Fibroblast of lung (primary cell): ENCODE results near the gene PPP2R5C. TPM values are rescaled to one million over a fixed set of nuclear protein-coding genes. Genes with fewer than 3 reads are reported as not detected.

Experiments used
- DNase-seq, 2 donors: peaks; one replicate each; pipeline versions ENCODE4 v3.0.0 to v3.0.0-alpha.2; 2010; ENCODE audit warnings: low read depth in 2 of 2
- H2AFZ ChIP-seq: 2 replicates; pipeline ENCODE4 v1.5.1; 2012; ENCODE audit warnings: low read length, control low read depth, inconsistent platforms
- H3K27ac ChIP-seq: 2 replicates; pipeline ENCODE4 v1.5.1; 2011; ENCODE audit warnings: low read length, control low read depth; ENCODE audit not compliant: insufficient read depth
- H3K27me3 ChIP-seq: 2 replicates; pipeline ENCODE4 v1.5.1; 2011; ENCODE audit warnings: mild to moderate bottlenecking, low read length; ENCODE audit not compliant: control insufficient read depth, insufficient read depth
- H3K36me3 ChIP-seq: 2 replicates; pipeline ENCODE4 v1.5.1; 2011; ENCODE audit warnings: low read length; ENCODE audit not compliant: control insufficient read depth, insufficient read depth
- H3K4me1 ChIP-seq: 2 replicates; pipeline ENCODE4 v1.5.1; 2011; ENCODE audit warnings: low read length; ENCODE audit not compliant: control insufficient read depth, insufficient read depth; ENCODE audit errors: extremely low read depth
- H3K4me2 ChIP-seq: 2 replicates; pipeline ENCODE4 v1.5.1; 2011; ENCODE audit warnings: low read length, control low read depth; ENCODE audit not compliant: insufficient read depth; ENCODE audit errors: extremely low read depth
- H3K4me3 ChIP-seq, 4 experiments: fragments of 200-600 bp in 1 of 4; sonication (generic) in 1 of 4; replicated peaks in 1 of 4; 2 replicates each; pipeline ENCODE4 v1.5.1; 2011 to 2016; ENCODE audit warnings: low read length in 4 of 4, low read depth in 3 of 4, mild to moderate bottlenecking in 3 of 4, control low read depth in 2 of 4, inconsistent platforms in 1 of 4, mixed read lengths in 1 of 4; ENCODE audit not compliant: insufficient read depth in 1 of 4; ENCODE audit errors: control extremely low read depth in 1 of 4
- H3K79me2 ChIP-seq: 2 replicates; pipeline ENCODE4 v1.5.1; 2012; ENCODE audit warnings: mild to moderate bottlenecking, low read length, inconsistent platforms; ENCODE audit not compliant: control insufficient read depth, insufficient read depth
- H3K9ac ChIP-seq: 2 replicates; pipeline ENCODE4 v1.5.1; 2011; ENCODE audit warnings: mild to moderate bottlenecking, low read length, control low read depth; ENCODE audit not compliant: insufficient read depth
- H3K9me3 ChIP-seq: 2 replicates; pipeline ENCODE4 v1.5.1; 2012; ENCODE audit warnings: low read depth, low read length; ENCODE audit not compliant: control insufficient read depth, insufficient read depth
- H4K20me1 ChIP-seq: 2 replicates; pipeline ENCODE4 v1.5.1; 2011; ENCODE audit warnings: low read length; ENCODE audit not compliant: control insufficient read depth, insufficient read depth; ENCODE audit errors: extremely low read depth
- CTCF ChIP-seq, 2 donors: IDR thresholded peaks in 1 of 2; conservative IDR thresholded peaks in 1 of 2; 1 replicate in 1 of 2; 2 replicates in 1 of 2; pipeline ENCODE4 v1.5.1; 2011 to 2012; ENCODE audit warnings: low read length in 2 of 2, control low read depth in 1 of 2, inconsistent platforms in 1 of 2, low read depth in 1 of 2, mild to moderate bottlenecking in 1 of 2
- EZH2 ChIP-seq: IDR thresholded peaks from 2 replicates; pipeline ENCODE4 v1.5.1; 2012; ENCODE audit warnings: low read length, control low read depth, mild to moderate bottlenecking; ENCODE audit errors: missing control alignments
- polyA plus RNA-seq, 2 donors: library from polyadenylated mRNA; depleted of rRNA in 1 of 2; stranded (reverse) in 1 of 2; unstranded in 1 of 2; fragments of >200 nt; gene quantifications; 2 replicates each; pipeline ENCODE4 v1.2.1, GENCODE V29; 2011 to 2012; ENCODE audit warnings: missing spikeins in 1 of 2
- total RNA-seq: library from RNA; depleted of rRNA; stranded (reverse); fragments of >200 nt; gene quantifications from 2 replicates; pipeline ENCODE4 v1.2.1, GENCODE V29; 2014

Gene PPP2R5C
- total and polyA plus RNA-seq, 2 donors (not counting 1 experiment from before 2014, with no cell fraction given) = 86.0 to 116 TPM

GRCh38 chr14:101875727-101876554 is 114.4 kb downstream of the PPP2R5C start:
- no peak overlapping the region for H3K4me3 ChIP-seq
- no peak overlapping the region for H3K9ac ChIP-seq
- H3K4me1 ChIP-seq = peaks cover 3% of the 10 kb centered on the region
- H3K79me2 ChIP-seq = peaks cover 43% of the 10 kb centered on the region
- no peaks in the 10 kb centered on the region for H3K36me3 ChIP-seq
- DNase-seq = peak in 1 of 2 donors; percentile 14
- H3K9me3 ChIP-seq = no peaks in the 10 kb centered on the region
- H2AFZ ChIP-seq = no peak overlapping the region
- H3K4me2 ChIP-seq = peak overlapping the region; percentile 8
- no peaks in the 10 kb centered on the region for H4K20me1 ChIP-seq
- H3K27me3 ChIP-seq = no peaks in the 10 kb centered on the region
- H3K27ac ChIP-seq = no peak overlapping the region
- TF ChIP-seq CTCF (conservative IDR thresholded peaks at IDR 0.05 in 1 of 2, IDR thresholded peaks at IDR 0.05 in 1 of 2; ENCODE audit: low read depth in 1 of 2, low read length in 2 of 2) (no peak), EZH2 (no peak)

GRCh38 chr14:101876555-101876938 is 115.0 kb downstream of the PPP2R5C start:
- DNase-seq = peak; percentile 7 to 55
- peaks cover 40% of the 10 kb centered on the region for H3K79me2 ChIP-seq

DNA sequence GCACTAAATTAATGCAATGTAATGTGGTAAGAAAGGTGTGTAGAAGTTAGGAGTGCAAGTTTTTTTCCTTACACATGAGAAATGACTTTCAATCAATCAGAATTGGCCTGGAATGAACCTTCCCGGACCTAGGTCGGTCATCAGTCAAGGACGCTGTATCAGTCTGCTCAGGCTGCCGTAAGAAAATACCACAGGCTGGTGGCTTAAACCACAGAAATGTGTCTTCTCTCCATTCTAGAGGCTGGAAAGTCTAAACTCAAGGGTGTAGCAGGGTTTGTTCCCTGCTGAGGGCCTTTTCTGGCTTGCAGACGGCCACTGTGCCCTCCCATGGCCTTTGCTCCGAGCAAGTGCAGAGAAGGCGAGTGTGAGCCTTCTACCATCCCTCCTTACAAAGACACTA is 116.3 kb downstream of the PPP2R5C start:
- no peaks in the 10 kb centered on the region for H3K9me3 ChIP-seq
- no peak for TF ChIP-seq EZH2
- TF ChIP-seq CTCF (conservative IDR thresholded peaks at IDR 0.05 in 1 of 2, IDR thresholded peaks at IDR 0.05 in 1 of 2; ENCODE audit: low read depth in 1 of 2, low read length in 2 of 2) = no peak
- H3K27ac ChIP-seq = no peak overlapping the region
- H4K20me1 ChIP-seq = no peaks in the 10 kb centered on the region
- H3K4me1 ChIP-seq = peaks cover 3% of the 10 kb centered on the region
- H3K4me2 ChIP-seq = no peak overlapping the region
- DNase-seq = peak in 1 of 2 donors; percentile 61
- peaks cover 33% of the 10 kb centered on the region for H3K79me2 ChIP-seq
- H3K9ac ChIP-seq = no peak overlapping the region
- H2AFZ ChIP-seq = no peak overlapping the region
- no peaks in the 10 kb centered on the region for H3K27me3 ChIP-seq
- H3K36me3 ChIP-seq = no peaks in the 10 kb centered on the region
- H3K4me3 ChIP-seq = no peak overlapping the region

More at GRCh38 chr14:101876555-101876938, 115.0 kb downstream of the PPP2R5C start:
- H3K9me3 ChIP-seq = no peaks in the 10 kb centered on the region
- H3K9ac ChIP-seq = no peak overlapping the region
- no peaks in the 10 kb centered on the region for H4K20me1 ChIP-seq
- TF ChIP-seq EZH2 (no peak), CTCF (conservative IDR thresholded peaks at IDR 0.05 in 1 of 2, IDR thresholded peaks at IDR 0.05 in 1 of 2; ENCODE audit: low read depth in 1 of 2, low read length in 2 of 2) (no peak)
- no peaks in the 10 kb centered on the region for H3K36me3 ChIP-seq
- H2AFZ ChIP-seq = no peak overlapping the region
- H3K27me3 ChIP-seq = no peaks in the 10 kb centered on the region
- H3K27ac ChIP-seq = no peak overlapping the region
- peaks cover 3% of the 10 kb centered on the region for H3K4me1 ChIP-seq
- peak overlapping the region; percentile 8 for H3K4me2 ChIP-seq
- H3K4me3 ChIP-seq = no peak overlapping the region
